HG03175 (cell line): ENCODE results near the gene HIPK2.
A peak's percentile ranks its signal among the peaks of the same experiment; 100 is the strongest.

ENCODE experiments used
- ATAC-seq: cut with Tn5 transposase; IDR thresholded peaks from one replicate; pipeline ENCODE4 v1.9.1; 2021; ENCODE audit warnings: mild to moderate bottlenecking, moderate library complexity; ENCODE audit not compliant: unreplicated experiment

Gene HIPK2

GRCh38 chr7:139783647-139784385 is 6.0 kb upstream of the HIPK2 start:
- no peak for ATAC-seq

- ATAC-seq: no peak
Measured at GRCh38 chr7:139782932-139783331, 5.1 kb upstream of the HIPK2 start.

GRCh38 chr7:139777133-139777891 is 486 bp downstream of the HIPK2 start:
- ATAC-seq: peak; percentile 25

GRCh38 chr7:139776486-139777132 is 1.2 kb downstream of the HIPK2 start:
- ATAC-seq: no peak

GRCh38 chr7:139775829-139776266 is 1.9 kb downstream of the HIPK2 start:
- ATAC-seq: no peak

- no peak for ATAC-seq
Measured at GRCh38 chr7:139774376-139774775, 3.4 kb downstream of the HIPK2 start.

GRCh38 chr7:139773371-139773770 is 4.4 kb downstream of the HIPK2 start:
- no peak for ATAC-seq

GRCh38 chr7:139772873-139773272 is 4.9 kb downstream of the HIPK2 start:
- ATAC-seq: no peak

GRCh38 chr7:139772115-139772514 is 5.7 kb downstream of the HIPK2 start:
- ATAC-seq: no peak

- no peak for ATAC-seq
Measured at GRCh38 chr7:139771001-139771956, 6.5 kb downstream of the HIPK2 start.

GRCh38 chr7:139769761-139770160 is 8.0 kb downstream of the HIPK2 start:
- no peak for ATAC-seq

GRCh38 chr7:139769066-139769465 is 8.7 kb downstream of the HIPK2 start:
- no peak for ATAC-seq

GRCh38 chr7:139768249-139768824 is 9.5 kb downstream of the HIPK2 start:
- no peak for ATAC-seq

GRCh38 chr7:139767561-139767982 is 10.2 kb downstream of the HIPK2 start:
- peak; percentile 95 for ATAC-seq

GRCh38 chr7:139765143-139765542 is 12.7 kb downstream of the HIPK2 start:
- ATAC-seq: no peak

- no peak for ATAC-seq
Measured at GRCh38 chr7:139763330-139763729, 14.5 kb downstream of the HIPK2 start.

GRCh38 chr7:139762886-139763285 is 14.9 kb downstream of the HIPK2 start:
- no peak for ATAC-seq

GRCh38 chr7:139758388-139758787 is 19.4 kb downstream of the HIPK2 start:
- ATAC-seq: no peak

GRCh38 chr7:139757968-139758367 is 19.8 kb downstream of the HIPK2 start:
- ATAC-seq: no peak

GRCh38 chr7:139753693-139754111 is 24.1 kb downstream of the HIPK2 start:
- no peak for ATAC-seq
